ENCODE data around the gene RND1.

The RND1 gene

DNA sequence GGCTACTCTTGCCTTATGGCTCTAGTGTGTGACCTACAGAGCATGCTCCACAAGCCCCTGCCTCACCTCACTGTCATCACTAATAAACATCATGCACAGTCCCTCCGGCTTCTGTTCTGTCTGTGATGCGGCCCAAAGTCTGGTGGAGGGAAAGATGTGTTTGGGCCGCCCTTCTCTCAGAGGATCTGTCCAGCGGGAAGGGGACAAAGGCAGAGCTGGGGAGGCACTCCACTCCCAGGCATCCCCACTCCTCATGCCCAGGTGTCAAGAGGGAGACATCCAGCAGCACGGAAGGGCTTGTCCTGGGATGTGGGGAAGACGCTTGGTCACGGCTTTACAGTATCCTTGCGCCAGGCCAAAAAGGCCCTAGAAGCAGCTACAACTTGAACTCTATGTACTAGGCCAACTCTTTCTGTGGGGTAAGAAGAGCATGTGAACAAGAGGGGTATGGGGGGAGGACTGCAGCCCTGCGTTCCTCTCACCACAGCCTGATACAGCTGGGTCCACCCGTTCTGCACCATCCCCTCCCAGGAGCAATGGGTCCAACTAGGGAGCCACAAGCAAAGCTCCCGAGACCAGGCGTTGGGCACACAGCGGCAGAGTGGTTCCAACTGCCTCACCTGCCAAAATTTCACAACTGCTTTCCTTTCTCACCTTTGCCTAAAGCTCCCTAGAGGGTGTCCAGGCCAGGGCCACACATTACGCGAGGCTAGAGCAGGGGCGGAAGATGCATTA lies 36.7 kb downstream of the RND1 start:
- FAIRE-seq (no peak), DNase-seq (ENCODE audit: insufficient read length, low spot score) (no peak)

DNA sequence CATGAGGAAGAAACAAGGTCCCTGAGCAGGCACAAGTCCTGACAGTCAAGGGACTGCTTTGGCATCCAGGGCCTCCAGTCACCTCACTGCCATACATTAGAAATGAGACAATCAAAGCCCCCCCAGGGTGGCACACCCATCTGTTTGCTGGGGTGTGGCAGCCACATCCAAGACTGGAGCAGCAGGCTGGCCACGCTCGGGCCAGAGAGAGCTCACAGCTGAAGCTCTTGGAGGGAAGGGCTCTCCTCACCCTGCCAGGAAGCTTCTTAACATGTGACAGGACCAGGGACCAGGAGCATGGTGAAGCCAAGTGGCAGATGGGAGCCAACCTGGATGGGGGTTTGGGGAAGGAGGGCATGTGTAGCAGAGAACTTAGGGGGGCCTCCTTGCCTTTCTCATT lies 37.4 kb downstream of the RND1 start:
- no peak for DNase-seq (ENCODE audit: insufficient read length, low spot score)
- FAIRE-seq: no peak

DNA sequence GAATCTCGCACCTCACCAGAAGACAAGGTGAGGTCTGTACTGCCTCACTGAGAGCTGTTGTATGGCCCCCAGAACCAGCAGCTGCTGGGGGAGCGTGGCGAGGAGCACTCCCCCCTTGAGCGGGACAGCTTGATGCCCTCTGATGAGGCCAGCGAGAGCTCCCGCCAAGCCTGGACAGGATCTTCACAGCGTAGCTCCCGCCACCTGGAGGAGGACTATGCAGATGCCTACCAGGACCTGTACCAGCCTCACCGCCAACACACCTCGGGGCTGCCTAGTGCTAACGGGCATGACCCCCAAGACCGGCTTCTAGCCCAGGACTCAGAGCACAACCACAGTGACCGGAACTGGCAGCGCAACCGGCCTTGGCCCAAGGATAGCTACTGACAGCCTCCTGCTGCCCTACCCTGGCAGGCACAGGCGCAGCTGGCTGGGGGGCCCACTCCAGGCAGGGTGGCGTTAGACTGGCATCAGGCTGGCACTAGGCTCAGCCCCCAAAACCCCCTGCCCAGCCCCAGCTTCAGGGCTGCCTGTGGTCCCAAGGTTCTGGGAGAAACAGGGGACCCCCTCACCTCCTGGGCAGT lies 38.1 kb downstream of the RND1 start:
- DNase-seq (ENCODE audit: insufficient read length, low spot score): no peak
- FAIRE-seq: no peak

DNA sequence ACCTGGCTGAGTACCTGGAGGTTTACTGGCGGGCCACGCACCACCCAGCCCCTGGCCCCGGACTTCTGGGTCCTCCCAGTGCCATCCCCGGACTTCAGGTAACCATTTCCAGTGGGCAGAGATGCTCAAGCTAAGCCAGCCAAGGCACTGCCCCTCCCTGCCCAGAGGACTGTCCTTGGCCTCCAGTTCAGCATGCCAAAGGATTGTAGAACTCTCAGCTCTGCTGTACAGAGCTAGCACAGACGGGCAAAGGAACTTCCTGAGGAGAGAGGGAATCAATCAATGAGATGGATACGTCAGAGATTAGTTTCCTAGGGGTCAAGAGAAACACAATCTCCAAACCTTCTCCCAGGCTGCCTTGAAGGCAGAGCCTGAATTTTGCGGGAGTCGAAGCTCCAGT lies 38.6 kb downstream of the RND1 start:
- no peak for FAIRE-seq
- DNase-seq (ENCODE audit: insufficient read length, low spot score): no peak

DNA sequence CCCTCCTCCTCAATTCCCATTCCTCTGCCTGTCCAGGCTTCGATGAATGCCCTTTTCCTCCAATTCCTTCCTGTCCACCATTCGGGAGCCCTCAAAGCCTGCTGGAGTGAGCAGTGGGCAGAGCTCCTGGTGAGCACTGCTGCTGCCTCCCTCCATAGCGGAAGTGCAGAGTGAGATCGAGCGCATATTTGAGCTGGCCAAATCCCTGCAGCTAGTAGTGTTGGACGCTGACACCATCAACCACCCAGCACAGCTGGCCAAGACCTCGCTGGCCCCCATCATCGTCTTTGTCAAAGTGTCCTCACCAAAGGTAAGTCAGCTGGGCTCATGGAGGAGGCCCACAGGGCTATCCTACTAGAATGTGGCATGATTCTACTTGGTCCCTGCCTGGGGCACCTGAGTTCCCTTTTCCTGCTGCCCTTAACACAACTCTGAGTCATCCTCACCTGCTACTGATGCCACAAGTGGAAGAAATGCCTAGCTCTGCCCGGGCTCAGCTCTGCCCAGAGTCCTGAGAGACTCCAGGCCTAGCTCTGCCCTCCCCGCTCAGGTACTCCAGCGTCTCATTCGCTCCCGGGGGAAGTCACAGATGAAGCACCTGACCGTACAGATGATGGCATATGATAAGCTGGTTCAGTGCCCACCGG lies 39.3 kb downstream of the RND1 start:
- FAIRE-seq: no peak
- DNase-seq (ENCODE audit: insufficient read length, low spot score): no peak

DNA sequence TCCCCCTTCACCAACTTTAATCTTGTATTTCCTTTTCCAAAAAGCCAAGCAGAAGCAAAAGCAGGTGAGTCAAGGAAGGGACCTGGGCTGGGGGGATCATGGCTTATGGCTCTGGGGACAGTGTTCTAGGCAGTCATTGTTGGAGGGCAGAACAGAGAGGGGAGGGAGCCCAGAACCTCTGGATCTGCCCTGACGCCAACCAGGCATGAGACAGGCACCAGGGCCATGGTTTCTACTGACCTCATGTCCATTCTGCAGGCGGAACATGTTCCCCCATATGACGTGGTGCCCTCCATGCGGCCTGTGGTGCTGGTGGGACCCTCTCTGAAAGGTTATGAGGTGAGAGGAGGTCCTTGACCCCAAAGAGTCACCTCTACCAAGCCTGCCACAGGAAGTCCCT lies 40.8 kb downstream of the RND1 start:
- DNase-seq (ENCODE audit: insufficient read length, low spot score) (no peak), FAIRE-seq (no peak)

DNA sequence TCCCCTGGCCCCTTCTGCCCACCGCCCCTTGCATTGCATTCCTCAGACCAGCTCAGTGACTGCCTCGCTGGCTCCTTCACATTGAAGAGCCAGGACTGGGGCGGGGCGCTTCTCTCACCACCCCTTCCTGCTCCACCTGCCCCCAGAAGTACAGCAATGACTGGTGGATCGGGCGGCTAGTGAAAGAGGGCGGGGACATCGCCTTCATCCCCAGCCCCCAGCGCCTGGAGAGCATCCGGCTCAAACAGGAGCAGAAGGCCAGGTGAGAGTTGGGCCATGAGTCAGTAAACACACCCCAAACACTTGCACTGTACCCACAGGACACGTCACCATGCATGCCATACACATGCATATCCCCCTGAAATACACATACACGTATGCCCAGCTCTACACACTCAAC lies 41.6 kb downstream of the RND1 start:
- DNase-seq (ENCODE audit: insufficient read length, low spot score) (no peak), FAIRE-seq (no peak)

DNA sequence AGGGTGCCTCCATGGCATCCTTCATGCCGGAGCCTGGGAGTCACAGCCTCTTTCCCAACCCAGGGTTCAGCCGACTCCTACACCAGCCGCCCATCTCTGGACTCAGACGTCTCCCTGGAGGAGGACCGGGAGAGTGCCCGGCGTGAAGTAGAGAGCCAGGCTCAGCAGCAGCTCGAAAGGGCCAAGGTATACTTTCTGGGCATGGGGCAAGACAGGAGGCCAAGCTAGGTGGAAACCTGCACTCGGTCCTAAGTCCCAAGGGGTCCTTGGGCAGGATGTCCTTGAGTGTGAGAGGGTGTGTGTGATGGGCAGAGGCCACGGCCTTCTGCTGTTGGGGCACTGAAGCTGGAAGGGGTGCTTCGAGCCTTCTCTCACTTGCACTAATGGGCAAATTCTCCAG lies 42.4 kb downstream of the RND1 start:
- no peak for DNase-seq (ENCODE audit: insufficient read length, low spot score)
- FAIRE-seq: no peak

DNA sequence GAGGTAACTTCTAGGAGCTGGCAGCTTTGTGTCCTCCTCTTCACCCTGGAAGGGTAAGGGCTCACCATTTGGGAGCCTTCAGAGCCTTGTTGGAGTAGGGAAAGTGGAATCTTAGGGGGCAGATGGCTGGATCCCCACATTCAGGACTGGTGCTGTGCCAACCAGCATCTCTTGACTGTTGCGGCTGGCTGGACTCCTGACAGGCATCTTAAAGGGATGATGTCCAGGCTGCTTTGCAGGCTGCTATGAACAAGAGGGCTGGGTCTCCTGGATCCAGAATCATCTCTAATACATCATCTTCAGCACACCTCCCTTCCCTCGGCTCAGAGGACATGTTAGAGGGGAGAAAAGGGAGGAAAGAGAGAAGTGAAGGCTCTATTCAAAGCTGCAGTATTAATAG lies 43.0 kb downstream of the RND1 start:
- no peak for FAIRE-seq

DNA sequence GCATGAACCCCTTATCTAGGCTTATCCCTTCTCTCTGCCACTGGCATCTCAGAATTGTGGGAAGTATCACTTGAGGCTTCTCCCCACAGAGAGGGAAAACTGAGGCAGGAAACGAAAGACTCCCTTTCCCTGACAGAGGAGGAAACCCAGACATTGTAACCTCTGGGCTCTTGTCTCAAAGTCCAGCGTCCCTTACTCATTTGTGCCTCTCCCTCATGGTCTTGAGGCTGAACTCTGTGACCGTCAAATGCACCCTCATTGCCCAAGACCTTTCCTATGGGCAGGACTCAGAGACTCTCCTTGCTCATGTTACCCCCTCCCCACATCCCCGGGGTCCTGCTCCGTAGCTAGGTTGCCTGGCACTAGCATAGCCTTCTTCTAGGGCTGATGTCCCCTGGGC lies 43.5 kb downstream of the RND1 start:
- no peak for DNase-seq (ENCODE audit: insufficient read length, low spot score)
- no peak for FAIRE-seq

More for the DNA sequence above, 43.0 kb downstream of the RND1 start:
- no peak for DNase-seq (ENCODE audit: insufficient read length, low spot score)

DNA sequence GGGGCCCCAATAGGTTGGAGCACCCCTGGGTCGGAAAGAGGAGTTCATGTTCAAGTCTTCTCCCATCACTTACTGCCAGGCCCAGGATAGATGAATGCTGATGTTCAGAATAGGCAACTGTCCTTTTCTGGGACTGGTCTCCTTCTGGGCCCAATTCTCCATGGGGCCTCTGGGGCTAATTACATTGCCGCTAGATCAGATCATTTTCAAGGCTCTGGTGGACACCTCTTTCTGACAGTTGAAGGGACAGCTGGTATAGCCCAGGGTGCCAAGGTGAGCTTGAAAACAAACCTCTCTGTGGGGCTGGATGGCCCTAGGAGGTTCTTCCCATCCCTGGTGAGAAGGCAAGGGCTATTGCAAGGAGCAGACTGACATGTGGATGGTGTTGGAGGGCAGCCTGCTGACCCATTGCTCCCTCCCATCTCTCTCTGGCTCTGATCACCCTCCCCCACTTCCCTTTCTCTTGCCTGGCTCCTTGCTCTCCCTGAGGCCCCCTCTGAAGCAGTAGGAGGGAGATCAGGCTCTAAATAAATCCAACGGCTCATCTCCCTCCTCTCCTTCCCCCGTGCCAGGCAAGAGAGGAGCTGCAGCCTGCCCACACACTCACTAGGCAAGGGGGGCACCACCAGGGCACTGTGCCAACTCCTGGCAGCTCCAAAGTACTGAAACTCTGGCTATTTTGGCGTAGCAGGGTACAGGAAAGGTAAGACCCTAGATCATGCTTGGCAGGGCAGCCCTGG lies 45.5 kb downstream of the RND1 start:
- FAIRE-seq (no peak), DNase-seq (ENCODE audit: insufficient read length, low spot score) (no peak)

DNA sequence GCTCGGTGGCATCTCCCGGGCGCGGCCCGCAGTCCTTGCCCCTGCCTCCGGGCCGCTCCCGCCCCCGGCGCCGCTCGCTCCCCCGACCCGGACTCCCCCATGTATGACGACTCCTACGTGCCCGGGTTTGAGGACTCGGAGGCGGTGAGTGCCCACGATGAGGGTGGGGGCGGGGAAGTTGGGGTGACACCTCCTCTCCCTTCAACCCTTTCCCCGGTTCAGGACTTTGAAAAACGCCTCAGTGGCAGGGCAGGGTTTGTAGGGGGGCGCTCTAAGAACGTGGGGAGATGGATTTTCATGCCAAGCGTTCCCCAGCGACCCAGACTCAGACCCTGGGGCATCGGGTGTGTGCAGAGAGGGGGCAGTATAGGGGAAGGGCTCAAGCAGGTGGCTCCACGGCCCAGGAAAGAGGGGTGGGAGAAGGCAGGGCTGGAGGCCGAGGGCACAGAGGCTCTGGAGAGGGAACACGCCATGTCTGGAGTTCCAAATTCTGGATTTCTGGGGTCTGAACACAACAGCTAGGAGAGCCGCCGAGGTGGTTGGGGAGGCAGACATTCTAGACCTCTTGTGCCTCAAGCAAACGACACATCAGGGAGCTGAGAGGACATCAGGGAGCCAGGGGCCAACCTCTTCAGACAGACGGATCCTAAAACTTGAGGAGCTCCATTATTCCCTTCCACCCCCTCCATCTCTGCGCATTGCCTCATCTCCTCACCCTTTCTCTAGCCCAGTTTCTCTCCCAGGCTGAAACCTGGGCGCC lies 46.7 kb downstream of the RND1 start:
- FAIRE-seq (no peak), DNase-seq (ENCODE audit: insufficient read length, low spot score) (no peak)

DNA sequence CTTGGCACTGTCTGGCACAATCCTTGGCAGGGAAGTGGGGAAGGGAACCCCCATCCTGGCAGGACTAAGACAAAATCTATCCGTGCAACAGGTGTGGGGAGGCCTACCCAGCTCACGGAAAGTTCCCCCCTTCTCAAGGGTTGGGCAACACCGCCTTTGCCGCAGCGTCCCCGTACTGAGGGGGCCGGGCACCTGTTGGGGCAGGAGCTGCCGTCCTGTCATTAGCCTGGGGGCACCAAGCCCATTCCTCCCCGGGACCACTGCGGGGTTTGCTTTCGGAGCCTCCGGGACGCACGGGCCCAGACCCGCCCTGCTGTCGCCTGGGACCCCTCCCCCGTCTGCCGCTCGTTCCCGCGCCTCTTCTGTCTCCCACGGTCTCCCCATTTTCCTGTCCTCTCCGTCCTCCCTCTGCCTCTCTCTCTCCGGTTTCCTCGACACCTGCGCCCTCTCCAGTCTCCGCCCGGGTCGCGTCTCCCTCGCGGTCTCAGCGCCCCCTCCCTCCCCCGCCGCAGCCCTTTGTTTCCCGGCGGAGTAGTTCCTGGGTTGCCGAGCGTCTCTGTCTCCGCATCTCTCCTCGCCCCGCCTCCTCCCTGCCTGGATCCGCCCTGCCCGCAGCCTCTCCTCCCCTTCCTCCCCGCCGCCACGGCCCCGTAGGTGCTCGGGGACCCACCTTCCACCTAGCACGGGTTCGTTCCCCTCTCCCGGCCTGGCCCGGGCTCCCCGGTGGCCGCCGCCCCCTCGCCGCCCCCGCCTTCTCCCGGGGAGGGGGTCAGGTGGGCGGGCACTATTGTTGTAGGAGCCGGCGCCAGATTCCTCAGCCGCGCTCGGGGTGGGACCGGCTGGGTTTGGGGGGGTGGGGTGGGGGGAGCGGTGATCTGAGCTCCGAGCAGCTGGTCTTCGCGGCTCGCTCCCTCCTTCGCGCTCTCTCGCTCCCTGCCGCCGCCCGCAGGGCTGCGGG lies 47.5 kb downstream of the RND1 start, which contains the start of gene CACNB3:
Gene CACNB3, plus strand, starts transcription at position 624 of the 958 bp plus-strand sequence. CDS start 434 bp downstream, outside the sequence.
- FAIRE-seq: no peak
- peak; percentile 69 for DNase-seq (ENCODE audit: insufficient read length, low spot score)

DNA sequence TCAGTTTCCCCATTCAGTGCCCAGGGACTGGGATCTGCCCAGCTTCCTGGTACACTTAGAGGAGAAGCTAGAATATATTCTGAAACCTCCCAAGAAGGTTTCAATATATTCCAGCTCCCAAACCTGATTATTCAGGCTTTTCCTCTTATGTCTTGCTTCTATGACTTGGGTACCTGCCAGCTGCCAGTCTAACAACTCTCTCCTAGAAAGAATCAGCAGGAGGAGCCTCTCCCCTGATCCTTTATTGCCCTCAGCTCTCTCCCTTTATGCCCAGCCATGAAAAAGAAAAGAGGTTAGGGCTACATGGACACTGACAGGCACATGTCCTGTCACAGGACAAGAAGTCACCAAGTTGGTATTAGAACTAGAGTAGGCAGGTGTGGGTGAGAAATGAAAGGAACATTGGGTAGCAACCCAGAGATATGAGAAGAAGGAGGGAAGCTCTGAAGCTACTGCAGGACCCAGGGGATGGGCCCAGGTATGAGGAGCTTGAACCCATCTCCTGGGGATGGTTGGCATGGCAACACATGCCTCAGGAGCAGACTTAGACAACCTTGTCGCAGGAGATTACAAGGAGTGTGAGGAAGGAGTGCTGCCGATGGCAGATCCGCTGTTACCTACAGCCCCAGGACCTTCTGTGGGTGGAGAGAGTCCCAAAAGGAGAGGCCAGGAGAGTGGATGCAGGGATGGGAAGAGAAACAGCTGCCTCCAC lies 49.4 kb downstream of the RND1 start:
- peak; percentile 26 for FAIRE-seq
- no peak for DNase-seq (ENCODE audit: insufficient read length, low spot score)

DNA sequence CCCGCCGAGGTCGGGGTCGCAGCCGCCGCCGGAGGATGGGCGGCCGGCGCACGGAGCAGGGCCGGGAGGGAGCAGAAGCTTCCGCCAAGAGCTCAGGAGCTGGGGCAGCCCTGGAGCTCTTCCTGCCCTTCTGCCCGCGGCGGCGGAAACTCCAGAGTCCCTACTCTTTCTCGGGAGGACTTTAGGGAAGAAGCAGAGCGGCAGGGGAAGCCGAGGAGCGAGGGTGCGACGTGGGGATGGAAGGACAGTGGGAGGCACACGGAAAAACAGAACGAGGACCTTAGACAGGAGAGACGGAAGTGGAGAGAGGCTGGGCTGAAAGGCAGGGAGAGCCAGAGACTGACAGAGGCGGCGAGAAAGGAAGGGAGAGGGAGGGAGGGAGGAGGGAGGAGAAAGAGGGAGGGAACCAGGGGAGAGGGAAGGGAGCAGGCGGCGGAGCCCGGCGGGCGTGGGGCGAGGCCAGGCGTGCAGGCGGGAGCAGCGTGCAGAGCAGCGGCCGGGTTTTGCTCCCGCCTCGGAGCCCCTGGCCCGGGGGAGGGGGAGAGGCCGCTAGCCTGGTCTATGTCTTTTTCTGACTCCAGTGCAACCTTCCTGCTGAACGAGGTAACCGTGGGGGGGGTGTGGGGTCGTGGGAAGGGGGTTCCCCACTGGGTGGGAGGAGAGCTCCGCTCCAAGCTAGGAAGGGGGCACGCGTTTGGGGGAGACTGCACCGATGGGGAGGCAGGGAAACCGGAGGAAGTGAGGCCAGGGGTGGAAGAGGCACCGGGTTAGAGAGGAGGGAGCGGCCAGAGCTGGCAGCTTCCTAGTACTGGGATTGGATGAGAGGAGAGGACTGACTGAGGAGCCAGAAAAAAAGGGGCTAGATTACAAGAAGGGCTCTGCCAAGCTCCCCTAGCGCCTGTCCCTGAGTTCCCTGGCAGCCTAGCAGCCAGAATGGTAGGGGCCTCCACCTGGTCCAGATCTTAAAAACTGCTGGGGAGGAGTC lies 50.3 kb downstream of the RND1 start:
- peak; percentile 91 for FAIRE-seq
- DNase-seq (ENCODE audit: insufficient read length, low spot score): peak; percentile 52

DNA sequence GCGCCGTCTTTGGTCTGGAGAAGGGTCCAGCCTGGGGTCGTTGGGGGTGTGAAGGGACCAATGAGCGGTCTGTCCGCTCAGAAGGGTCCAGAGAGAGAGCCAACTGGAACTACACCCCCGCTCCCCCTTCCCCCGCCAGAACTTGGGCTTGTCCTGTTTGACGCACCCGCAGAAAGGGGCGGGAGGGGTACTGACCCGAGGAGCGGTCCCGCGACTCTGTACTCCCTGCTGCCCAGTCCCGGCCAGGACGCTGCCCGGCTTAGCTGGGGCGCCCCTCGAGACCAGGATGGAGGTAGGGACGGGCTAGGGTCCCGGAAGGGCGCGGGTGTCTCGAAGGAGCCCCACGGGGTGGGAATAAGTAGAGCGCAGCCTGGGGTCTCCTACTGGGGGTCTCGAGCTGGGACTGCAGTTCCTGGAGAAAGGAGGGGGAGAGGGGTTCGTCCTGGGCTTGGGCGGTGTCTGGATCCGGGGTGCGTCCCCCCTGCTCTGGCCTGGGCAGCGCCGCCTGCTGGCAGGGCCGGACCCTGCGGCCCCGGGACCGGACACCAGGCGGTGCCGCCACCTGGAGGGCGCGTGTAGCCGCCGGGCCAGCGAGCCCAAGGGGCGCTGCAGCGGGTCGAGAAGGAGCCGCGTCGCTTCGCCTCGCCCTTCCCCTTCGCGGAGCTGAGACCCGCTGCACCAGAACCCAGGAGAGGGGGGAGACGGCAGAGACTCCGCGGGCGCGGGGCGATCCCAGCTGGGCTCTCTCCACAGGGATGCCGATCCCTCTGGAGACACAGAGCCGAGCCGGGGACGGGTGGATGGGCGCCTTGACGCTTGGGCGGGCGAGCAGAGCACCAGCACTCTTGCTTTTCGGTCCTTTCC lies 51.2 kb downstream of the RND1 start:
- DNase-seq (ENCODE audit: insufficient read length, low spot score) (peak; percentile 88), FAIRE-seq (peak; percentile 94)

All from GM19239 (cell line).